ENCODE measurements around the gene PITPNM3.

Gene PITPNM3

DNA sequence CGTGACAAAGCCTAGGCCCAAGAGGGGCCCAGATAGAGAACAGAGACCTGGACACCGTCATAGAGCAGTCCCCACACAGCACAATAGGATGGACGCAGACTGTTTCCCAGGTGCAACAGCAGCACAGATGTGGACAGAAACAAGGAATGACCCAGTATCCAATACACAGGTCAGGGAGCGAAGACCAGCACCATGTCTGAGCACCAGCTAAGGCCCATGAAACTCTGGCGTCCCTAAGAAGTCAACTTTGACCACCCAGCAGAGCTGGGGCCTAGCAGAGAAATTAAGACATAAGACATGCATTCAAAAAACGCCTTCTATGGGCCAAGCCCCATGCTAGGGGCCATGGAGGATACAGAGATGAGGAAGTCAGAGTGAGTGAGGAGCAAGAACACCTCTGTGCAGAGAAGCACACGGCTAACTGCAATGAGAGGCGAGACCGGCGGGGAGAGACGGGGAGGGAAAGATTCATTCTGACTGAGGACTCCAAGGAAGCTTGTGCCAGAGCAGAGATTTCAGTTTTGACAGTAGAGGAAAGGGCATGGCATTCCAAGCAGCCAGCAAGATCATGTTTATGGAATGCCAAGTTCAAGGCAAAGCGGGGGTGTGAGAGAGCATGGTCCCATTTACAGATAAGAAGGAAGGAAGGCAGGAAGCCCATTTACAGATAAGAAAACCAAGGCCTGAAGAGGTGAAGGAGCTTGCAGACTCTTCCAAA, 50.8 kb downstream of the PITPNM3 start:
- no peak for DNase-seq (ENCODE audit: insufficient read length, low spot score)
- FAIRE-seq = no peak

DNA sequence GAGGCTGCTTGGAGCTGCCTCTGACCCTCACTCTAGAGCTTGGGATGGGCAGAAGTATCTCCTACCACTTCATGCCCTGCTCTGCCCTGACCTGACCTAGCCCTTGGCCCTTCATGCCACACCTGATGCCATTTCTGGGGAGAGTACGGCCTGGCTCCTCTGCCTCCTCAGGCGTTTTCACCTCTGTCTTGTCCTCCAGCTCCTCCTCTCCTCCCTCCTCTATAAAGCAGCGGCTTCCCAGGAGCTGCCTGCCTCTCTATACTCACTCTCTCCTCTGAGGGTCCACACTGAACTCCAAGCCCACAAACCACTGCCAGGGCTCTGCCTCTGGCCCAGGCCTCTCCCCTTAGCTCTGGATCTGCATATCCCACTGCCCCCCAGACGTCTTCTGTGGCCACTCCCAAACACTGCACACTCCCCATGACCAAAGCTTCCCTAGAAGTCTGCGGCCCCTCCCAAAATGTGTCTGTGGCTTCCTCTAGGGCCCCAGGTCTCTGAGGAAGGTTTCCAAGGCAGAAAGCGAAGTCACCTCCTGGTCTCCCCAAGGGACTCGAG, 52.6 kb downstream of the PITPNM3 start:
- DNase-seq (ENCODE audit: insufficient read length, low spot score) = no peak
- FAIRE-seq = no peak

GRCh38 chr17:6502871-6503509, 53.4 kb downstream of the PITPNM3 start:
- FAIRE-seq (no peak), DNase-seq (ENCODE audit: insufficient read length, low spot score) (no peak)

DNA sequence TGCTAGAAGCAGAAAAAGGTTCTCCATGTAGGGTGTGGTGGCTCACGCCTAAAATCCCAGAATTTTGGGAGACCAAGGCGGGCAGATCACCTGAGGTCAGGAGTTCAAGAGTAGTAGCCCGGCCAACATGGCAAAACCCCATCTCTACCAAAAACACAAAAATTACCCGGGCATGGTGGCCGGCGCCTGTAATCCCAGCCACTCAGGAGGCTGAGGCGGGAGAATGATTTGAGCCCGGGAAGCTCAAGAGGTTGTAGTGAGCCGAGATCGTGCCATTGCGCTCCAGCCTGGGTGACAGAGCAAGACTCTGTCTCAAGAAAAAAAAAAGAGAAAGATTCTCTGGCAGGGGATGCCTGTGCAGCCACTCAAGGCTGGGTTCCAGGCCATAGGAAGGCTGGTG, 54.2 kb downstream of the PITPNM3 start:
- no peak for DNase-seq (ENCODE audit: insufficient read length, low spot score)
- FAIRE-seq = no peak

DNA sequence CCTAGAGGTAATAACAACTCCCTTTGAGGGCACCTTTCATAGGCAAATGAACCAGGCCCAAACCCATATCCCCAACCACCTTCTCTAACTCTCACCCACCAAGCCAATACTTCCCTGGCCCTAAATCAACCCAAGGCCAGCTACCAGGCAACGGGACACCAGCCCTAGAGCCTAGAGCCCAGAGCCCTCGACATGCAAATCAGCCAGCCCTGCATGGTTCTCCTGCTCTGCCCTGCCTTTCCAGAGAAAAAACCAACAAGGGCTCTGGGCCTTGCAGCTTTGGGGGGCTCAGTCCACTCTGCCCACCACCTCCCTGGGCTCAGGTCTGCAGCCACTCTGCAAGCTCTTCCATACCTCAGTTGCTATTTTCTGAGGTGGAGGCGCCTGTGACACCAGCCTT, 55.0 kb downstream of the PITPNM3 start:
- FAIRE-seq = no peak
- no peak for DNase-seq (ENCODE audit: insufficient read length, low spot score)

DNA sequence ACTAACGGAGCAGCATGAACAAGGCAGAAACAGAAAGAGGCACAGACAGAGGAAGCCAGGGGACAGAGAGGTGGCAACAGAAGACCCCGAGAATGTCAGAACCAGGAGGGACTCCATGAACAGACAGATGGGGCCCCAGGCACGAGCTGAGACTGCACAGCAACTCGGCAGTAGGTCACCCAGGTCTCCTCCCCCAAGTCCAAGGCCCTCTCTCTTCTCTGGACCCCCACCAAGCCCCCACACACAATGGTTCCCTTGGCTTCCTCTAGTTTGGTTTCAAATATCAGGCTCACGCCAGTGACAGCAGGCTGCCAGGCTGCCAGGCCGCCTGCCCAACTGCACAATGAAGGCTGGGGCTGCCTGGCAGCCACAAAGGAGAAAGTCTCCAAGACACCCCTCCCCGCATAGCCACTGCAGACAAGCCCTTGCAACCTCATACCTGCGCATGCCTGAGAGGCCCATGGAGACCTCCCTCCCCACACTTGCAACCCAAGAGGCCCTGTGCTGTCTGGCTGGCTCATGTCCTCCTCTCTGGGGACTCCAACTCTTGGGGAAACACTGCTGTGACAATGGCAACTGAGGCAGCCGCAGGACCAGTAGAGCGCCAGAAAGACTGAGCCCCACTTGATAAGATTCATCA, 57.3 kb downstream of the PITPNM3 start:
- FAIRE-seq (no peak), DNase-seq (ENCODE audit: insufficient read length, low spot score) (no peak)

DNA sequence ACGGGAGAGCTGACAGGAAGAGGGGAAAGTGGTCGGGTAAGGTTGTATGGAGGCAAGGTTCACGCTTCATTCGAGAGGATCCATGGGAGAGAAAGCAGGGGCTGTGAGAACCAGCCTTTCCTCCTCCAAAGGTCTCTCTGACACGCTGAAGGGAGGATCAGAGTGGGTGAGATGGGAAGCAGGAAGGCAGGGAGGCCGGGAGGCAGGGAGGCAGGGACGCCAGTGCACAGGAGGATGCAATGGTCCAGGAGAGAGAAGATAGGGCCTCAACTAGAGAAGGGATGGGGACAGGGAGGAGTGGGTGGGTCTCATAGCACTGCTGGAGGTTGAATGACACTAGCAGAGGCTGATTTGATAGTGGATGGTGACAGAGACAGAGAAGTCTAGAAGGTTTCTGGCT, 58.0 kb downstream of the PITPNM3 start:
- FAIRE-seq = no peak
- no peak for DNase-seq (ENCODE audit: insufficient read length, low spot score)

DNA sequence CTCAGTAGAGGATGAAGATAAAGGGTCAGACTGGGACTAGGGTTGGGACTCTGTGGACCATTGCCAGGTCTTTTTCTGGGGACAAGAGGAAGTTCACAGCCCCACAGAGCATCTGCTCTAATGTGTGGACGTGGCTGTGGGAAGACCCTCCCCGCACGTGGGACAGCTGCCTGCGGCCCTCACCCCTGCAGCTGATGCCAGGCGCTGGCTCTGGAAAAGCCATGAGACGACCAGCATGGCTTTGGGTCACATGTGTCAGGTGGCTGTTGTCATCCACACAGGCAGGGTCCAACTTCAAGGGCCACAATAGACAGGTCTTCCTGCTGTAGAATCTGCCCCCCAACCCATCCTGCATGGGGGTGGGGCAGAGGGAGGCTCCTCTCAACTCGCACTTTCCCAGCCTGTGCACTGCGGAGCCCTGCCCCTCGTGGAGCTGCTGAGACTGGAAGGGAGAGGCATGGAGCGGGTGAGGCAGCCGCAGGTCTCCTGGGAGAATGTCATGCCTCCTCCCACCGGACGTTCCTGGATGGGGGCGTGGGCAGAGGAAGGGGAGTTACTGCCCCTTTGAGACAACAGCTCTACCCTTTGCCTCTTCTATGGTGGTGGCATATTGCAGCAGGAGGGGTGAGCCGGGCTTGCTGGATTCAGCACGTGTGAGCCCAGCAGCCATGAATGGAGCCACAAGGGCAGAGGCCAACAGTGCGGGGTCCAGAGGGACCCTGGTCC, 58.7 kb downstream of the PITPNM3 start:
- DNase-seq (ENCODE audit: insufficient read length, low spot score) (no peak), FAIRE-seq (no peak)

DNA sequence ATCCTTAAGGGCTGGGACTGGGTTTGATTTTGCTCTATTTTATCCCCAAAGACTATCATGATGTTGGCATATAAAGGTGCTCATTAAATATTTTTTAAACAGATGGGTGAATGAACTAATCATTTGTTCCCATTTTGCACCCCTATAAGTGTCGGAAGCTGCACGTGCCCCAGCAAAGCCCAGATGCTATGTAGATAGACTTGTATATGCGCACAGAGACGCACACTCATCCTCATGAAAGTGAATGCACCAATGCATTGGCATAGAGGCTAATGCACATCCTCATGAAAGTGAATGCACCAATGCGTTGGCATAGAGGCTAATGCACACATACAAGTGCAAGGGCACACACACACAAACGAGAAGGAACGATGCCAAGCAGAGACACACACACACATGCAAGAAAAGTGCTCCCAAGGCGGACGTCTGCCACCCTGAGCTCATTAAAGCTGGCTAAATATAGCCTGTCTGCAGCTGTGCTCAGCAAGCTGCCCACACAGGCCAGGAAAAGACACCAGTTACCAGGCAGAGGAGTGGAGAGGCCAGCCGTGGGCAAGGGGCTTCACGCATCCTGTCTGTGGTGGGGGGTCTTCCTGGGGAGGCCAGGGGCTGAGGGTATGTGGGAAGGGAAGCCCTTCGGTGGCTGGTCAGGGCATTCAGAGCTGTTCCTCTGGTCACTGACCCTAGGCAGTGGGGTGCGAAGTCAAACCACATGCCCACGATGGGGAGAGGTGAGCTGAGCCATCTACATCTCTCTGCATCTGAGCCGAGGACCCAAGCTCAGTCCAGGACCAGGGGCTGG, 59.5 kb downstream of the PITPNM3 start:
- FAIRE-seq = no peak
- DNase-seq (ENCODE audit: insufficient read length, low spot score) = no peak

DNA sequence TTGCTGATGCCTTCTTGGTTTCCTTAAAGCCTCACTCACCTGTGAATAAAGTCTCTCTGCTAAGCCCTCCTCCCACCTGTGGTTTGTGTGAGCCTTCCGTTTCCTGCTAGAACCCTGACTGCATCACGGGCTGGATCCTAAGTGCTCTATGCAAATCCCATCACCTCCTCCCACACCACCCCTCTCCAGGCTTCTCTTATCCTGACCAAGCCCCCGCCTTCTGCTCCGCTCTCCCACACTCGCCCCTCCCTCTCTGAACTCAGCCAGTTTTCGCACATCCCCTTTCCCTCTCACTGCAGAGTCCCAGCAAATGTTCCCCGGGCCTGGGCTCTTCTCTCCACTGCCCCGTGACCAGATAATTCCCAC, 60.3 kb downstream of the PITPNM3 start:
- DNase-seq (ENCODE audit: insufficient read length, low spot score) = no peak
- FAIRE-seq = no peak

GRCh38 chr17:6495450-6496115, 60.8 kb downstream of the PITPNM3 start:
- FAIRE-seq (no peak), DNase-seq (ENCODE audit: insufficient read length, low spot score) (no peak)

GRCh38 chr17:6494239-6494941, 62.0 kb downstream of the PITPNM3 start:
- DNase-seq (ENCODE audit: insufficient read length, low spot score) = no peak
- FAIRE-seq = no peak

DNA sequence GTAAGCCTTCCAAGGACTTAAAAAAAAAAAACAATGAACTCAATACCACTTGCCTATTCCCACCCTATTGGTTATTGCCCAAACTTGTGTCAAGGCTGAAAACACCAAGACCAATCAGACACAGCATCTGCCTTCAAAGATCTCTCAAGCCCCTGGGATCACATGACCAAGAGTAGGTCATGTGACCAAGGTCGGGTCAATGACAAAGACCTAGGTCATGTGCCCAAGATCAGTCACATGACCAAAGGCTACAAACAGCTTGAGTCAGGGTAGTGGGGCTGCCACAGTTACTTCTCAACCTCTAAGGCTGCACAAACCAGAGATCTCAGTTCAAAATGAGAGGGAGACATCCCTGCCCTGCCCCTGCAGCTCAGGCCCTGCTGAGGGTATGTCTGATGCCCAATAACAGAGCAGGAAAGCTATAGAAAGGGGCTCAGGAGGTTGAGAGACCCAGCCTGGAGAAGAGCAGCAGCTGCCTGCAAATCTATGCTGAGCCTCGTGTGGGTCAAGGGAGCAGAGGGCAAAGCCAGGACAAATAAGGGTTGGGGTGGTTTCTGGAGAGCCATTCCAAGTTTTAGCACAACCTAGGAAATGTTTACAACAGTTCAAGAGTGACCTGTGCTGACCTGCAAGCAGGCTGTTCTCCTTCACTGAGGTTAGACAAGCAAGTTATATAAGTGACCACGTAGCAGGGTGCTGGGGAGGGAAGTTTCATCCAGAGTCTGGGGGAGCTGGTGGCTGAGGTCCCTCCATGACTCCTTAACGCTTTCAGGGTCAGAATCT, 63.3 kb downstream of the PITPNM3 start:
- FAIRE-seq (no peak), DNase-seq (ENCODE audit: insufficient read length, low spot score) (no peak)

GRCh38 chr17:6491071-6491700, 65.2 kb downstream of the PITPNM3 start:
- no peak for FAIRE-seq
- no peak for DNase-seq (ENCODE audit: insufficient read length, low spot score)

- FAIRE-seq = no peak
- no peak for DNase-seq (ENCODE audit: insufficient read length, low spot score)
Measured at GRCh38 chr17:6489016-6489550, 67.3 kb downstream of the PITPNM3 start.

DNA sequence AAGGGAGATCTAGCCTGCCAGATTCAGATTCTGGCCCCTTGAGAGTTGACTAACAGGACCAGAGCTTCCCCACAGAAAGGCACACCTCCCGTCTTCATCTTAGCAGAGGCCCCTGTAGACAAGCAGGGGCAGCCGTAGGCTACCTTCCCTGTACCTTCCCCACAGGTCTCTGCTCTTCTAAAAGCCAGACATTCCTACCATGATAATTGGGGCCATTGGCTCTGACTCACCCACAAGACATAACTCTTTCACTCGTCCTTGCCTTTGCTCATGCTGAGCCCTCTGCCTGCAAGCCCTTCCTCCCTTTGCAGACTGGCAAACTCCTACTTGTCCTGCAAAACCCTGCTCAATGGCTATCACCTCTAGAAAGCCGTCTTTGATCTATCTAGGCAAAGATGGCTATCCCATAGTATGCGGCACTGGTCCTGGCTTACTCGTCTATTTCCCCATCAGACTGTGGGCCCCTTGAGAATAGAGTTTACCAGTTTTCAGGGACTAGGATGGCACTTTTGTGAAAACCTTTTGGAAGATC, 68.3 kb downstream of the PITPNM3 start:
- no peak for FAIRE-seq
- DNase-seq (ENCODE audit: insufficient read length, low spot score) = no peak

GRCh38 chr17:6487251-6488007, 68.9 kb downstream of the PITPNM3 start:
- no peak for FAIRE-seq
- DNase-seq (ENCODE audit: insufficient read length, low spot score) = no peak

Measured in HTR-8/SVneo (cell line).